Measurements from ENCODE around the gene SGSM1.
"Not testable (repeated sequence)": the region's sequence is repeated elsewhere in the genome, so short reads cannot be mapped to it uniquely, and the experiment has no call there.

SGSM1 gene

GRCh38 chr22:24887260-24887659 is 81.2 kb downstream of the SGSM1 start:
- H3K4me3 ChIP-seq (ENCODE audit: low read depth, low read length): no peak overlapping the region
- TF ChIP-seq CTCF (IDR thresholded peaks at IDR 0.05; ENCODE audit: low read depth, low read length): no peak
- in situ Hi-C loops (cut with HindIII; ENCODE audit: low sequenced_read_pairs): no loop called here
- no peak for DNase-seq (ENCODE audit: low read depth, low spot score)

- H3K4me3 ChIP-seq (ENCODE audit: low read depth, low read length): no peak overlapping the region
- DNase-seq (ENCODE audit: low read depth, low spot score): no peak
- no peak for TF ChIP-seq CTCF (IDR thresholded peaks at IDR 0.05; ENCODE audit: low read depth, low read length)
- in situ Hi-C loops (cut with HindIII; ENCODE audit: low sequenced_read_pairs): no loop called here
Measured at GRCh38 chr22:24893341-24894070, 87.5 kb downstream of the SGSM1 start.

- no peak overlapping the region for H3K4me3 ChIP-seq (ENCODE audit: low read depth, low read length)
- in situ Hi-C loops (cut with HindIII; ENCODE audit: low sequenced_read_pairs): no loop called here
- no peak for TF ChIP-seq CTCF (IDR thresholded peaks at IDR 0.05; ENCODE audit: low read depth, low read length)
- DNase-seq (ENCODE audit: low read depth, low spot score): peak; percentile 98
Measured at GRCh38 chr22:24894220-24894975, 88.4 kb downstream of the SGSM1 start.

- in situ Hi-C loops (cut with HindIII; ENCODE audit: low sequenced_read_pairs): no loop called here
- no peak for TF ChIP-seq CTCF (IDR thresholded peaks at IDR 0.05; ENCODE audit: low read depth, low read length)
- H3K4me3 ChIP-seq (ENCODE audit: low read depth, low read length): no peak overlapping the region
Measured at GRCh38 chr22:24894998-24895397, 89.0 kb downstream of the SGSM1 start.

GRCh38 chr22:24901448-24901847 is 95.4 kb downstream of the SGSM1 start:
- no peak for DNase-seq (ENCODE audit: low read depth, low spot score)
- no peak overlapping the region for H3K4me3 ChIP-seq (ENCODE audit: low read depth, low read length)
- no peak for TF ChIP-seq CTCF (IDR thresholded peaks at IDR 0.05; ENCODE audit: low read depth, low read length)
- in situ Hi-C loops (cut with HindIII; ENCODE audit: low sequenced_read_pairs): no loop called here

More at GRCh38 chr22:24894998-24895397, 89.0 kb downstream of the SGSM1 start:
- peak; percentile 77 for DNase-seq (ENCODE audit: low read depth, low spot score)

GRCh38 chr22:24905909-24906308 is 99.9 kb downstream of the SGSM1 start:
- no peak for TF ChIP-seq CTCF (IDR thresholded peaks at IDR 0.05; ENCODE audit: low read depth, low read length)
- in situ Hi-C loops (cut with HindIII; ENCODE audit: low sequenced_read_pairs): no loop called here
- DNase-seq (ENCODE audit: low read depth, low spot score): no peak
- H3K4me3 ChIP-seq (ENCODE audit: low read depth, low read length): no peak overlapping the region

GRCh38 chr22:24907101-24907500 is 101.1 kb downstream of the SGSM1 start:
- H3K4me3 ChIP-seq (ENCODE audit: low read depth, low read length); DNase-seq (ENCODE audit: low read depth, low spot score); in situ Hi-C loops (cut with HindIII; ENCODE audit: low sequenced_read_pairs): not testable (repeated sequence)

Data from astrocyte of the spinal cord (primary cell).